ENCODE data around the gene ZNF576.
"Not testable (repeated sequence)": the region's sequence is repeated elsewhere in the genome, so short reads cannot be mapped to it uniquely, and the experiment has no call there.

ZNF576 gene

GRCh38 chr19:43595999-43596841 is at the start of gene ZNF576, which contains the start of gene IRGQ:
Gene ZNF576, plus strand, starts transcription at chr19:43596595. Its CDS starts 514 bp downstream, at chr19:43597109.
Gene IRGQ, minus strand, starts transcription at chr19:43596134. Its CDS starts 796 bp downstream, at chr19:43595338.
- peak; percentile 99 for DNase-seq

- not testable (repeated sequence) for DNase-seq
Observed at GRCh38 chr19:43547926-43548325, 48.5 kb upstream of the ZNF576 start.

- DNase-seq: no peak
Observed at GRCh38 chr19:43548706-43549105, 47.7 kb upstream of the ZNF576 start.

- DNase-seq: no peak
Observed at GRCh38 chr19:43551399-43552197, 44.8 kb upstream of the ZNF576 start.

- DNase-seq: no peak
Observed at GRCh38 chr19:43552198-43552450, 44.3 kb upstream of the ZNF576 start.

- DNase-seq: no peak
Observed at GRCh38 chr19:43552616-43553015, 43.8 kb upstream of the ZNF576 start.

GRCh38 chr19:43553656-43554055 is 42.7 kb upstream of the ZNF576 start:
- DNase-seq: no peak

GRCh38 chr19:43554317-43554895 is 42.0 kb upstream of the ZNF576 start:
- DNase-seq: no peak

- peak; percentile 73 for DNase-seq
Observed at GRCh38 chr19:43555185-43555770, 41.1 kb upstream of the ZNF576 start.

- no peak for DNase-seq
Observed at GRCh38 chr19:43560687-43561086, 35.7 kb upstream of the ZNF576 start.

- DNase-seq: no peak
Observed at GRCh38 chr19:43561139-43561970, 35.0 kb upstream of the ZNF576 start.

GRCh38 chr19:43562226-43562697 is 34.1 kb upstream of the ZNF576 start:
- no peak for DNase-seq

- peak; percentile 76 for DNase-seq
Observed at GRCh38 chr19:43562698-43563241, 33.6 kb upstream of the ZNF576 start.

GRCh38 chr19:43563816-43564457 is 32.5 kb upstream of the ZNF576 start:
- DNase-seq: no peak

- no peak for DNase-seq
Observed at GRCh38 chr19:43564800-43565199, 31.6 kb upstream of the ZNF576 start.

GRCh38 chr19:43569657-43570056 is 26.7 kb upstream of the ZNF576 start:
- no peak for DNase-seq

- no peak for DNase-seq
Observed at GRCh38 chr19:43570174-43570791, 26.1 kb upstream of the ZNF576 start.

- no peak for DNase-seq
Observed at GRCh38 chr19:43572171-43572588, 24.2 kb upstream of the ZNF576 start.

- DNase-seq: no peak
Observed at GRCh38 chr19:43574424-43575155, 21.8 kb upstream of the ZNF576 start.

Measured in activated effector memory CD4-positive, alpha-beta T cell treated with Interleukin-2 at 50 U/mL for 16 hours (primary cell).